GM13977 (cell line): ENCODE measurements around the gene LDLRAD2.

Experiments
- DNase-seq: peaks from one replicate; pipeline ENCODE4 v3.0.0; 2012; ENCODE audit warnings: low spot score
- CTCF ChIP-seq: IDR thresholded peaks from 2 replicates; pipeline ENCODE4 v1.5.1; 2012; ENCODE audit warnings: mild to moderate bottlenecking, control low read depth; ENCODE audit not compliant: insufficient read depth; ENCODE audit errors: extremely low read depth, missing control alignments
- in situ Hi-C: fragments of 300-500 bp; cut with MboI; formaldehyde crosslinking; loops from one replicate; pipeline ENCODE4 v1.12.0; 2022; ENCODE audit warnings: low sequenced_read_pairs, low pct_unique_long_range_greater_than_20kb, mixed read lengths, inconsistent platforms; ENCODE audit not compliant: unreplicated experiment

Gene LDLRAD2

GRCh38 chr1:21854090-21854750 lies 42.2 kb downstream of the LDLRAD2 start:
- no peak for DNase-seq
- in situ Hi-C loops, result no loop called here
- TF ChIP-seq CTCF, result no peak

GRCh38 chr1:21854751-21855131 lies 42.7 kb downstream of the LDLRAD2 start:
- no peak for TF ChIP-seq CTCF
- in situ Hi-C loops, result no loop called here
- no peak for DNase-seq

GRCh38 chr1:21855257-21856096 lies 43.4 kb downstream of the LDLRAD2 start:
- in situ Hi-C loops, result no loop called here
- no peak for DNase-seq
- no peak for TF ChIP-seq CTCF

GRCh38 chr1:21857142-21857839 lies 45.2 kb downstream of the LDLRAD2 start:
- in situ Hi-C loops, result no loop called here
- DNase-seq, result no peak
- TF ChIP-seq CTCF, result no peak

DNA sequence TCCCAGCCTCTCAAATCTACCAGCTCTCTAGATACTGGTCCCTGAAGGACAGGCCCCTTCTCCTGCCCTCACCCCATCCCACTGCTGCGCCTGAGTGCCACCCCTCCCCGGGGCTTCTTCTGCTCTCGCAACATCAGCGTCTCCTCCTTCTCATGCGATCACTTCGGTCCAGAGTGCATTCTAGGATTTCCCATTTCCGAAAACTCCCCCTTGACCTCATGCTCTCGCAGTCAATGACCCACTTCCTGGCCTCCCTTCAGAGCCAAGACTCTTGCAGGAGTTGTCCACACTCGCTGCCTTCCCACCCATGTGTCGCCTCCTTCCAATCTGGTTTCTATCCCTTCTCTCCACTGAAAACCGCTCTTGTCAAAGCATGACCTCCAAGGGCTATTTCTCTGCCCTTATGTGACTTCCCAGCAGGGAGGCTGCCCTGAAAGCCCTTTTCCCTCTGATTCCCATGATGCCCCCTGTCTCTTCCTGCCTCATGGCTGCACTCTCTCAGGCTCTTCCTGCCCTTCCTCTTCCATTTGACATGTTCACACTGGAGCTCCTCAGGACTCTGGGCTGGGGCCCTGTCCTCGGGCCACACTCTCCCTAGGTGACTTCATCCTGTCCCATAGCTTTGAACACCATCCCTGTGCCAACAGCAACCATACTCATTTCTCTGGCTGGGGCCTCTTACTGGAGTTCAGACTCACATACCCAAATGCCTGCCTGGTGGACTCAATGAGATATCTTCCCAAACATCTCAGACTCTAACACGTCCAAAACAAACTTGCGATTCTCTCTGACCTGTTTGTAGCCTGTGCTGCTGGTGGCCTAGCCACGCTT lies 46.0 kb downstream of the LDLRAD2 start:
- no peak for TF ChIP-seq CTCF
- in situ Hi-C loops, result no loop called here
- no peak for DNase-seq

- no peak for TF ChIP-seq CTCF
- in situ Hi-C loops, result no loop called here
Measured at GRCh38 chr1:21859669-21860179, 47.7 kb downstream of the LDLRAD2 start.

More at GRCh38 chr1:21859669-21860179, 47.7 kb downstream of the LDLRAD2 start:
- DNase-seq, result no peak
